ENCODE data around the gene LTBP1.
A peak's percentile ranks its signal among the peaks of the same experiment; 100 is the strongest.

Gene LTBP1

GRCh38 chr2:33380001-33380609 lies 433.4 kb downstream of the LTBP1 start:
- Histone ChIP-seq H3K27ac (no peak overlapping the region), H3K4me2 (no peak overlapping the region), H4K20me1 (ENCODE audit: insufficient read depth) (no peaks in the 10 kb centered on the region), H3K4me3 (IDR thresholded peaks at IDR 0.05; ENCODE audit: insufficient read depth, low read depth, low read length) (no peak overlapping the region), H3K27me3 (ENCODE audit: insufficient read depth, low read depth) (no peaks in the 10 kb centered on the region), H3K36me3 (ENCODE audit: insufficient read depth) (no peaks in the 10 kb centered on the region), H3K4me1 (ENCODE audit: low read depth, poor library complexity, severe bottlenecking) (no peaks in the 10 kb centered on the region), H2AFZ (ENCODE audit: low read depth) (no peak overlapping the region), H3K9ac (no peak overlapping the region), H3K79me2 (ENCODE audit: insufficient read depth, low read depth) (no peaks in the 10 kb centered on the region)
- peak; percentile 94 for TF ChIP-seq CTCF (conservative IDR thresholded peaks at IDR 0.05; ENCODE audit: low read depth, low read length)

- H3K27ac ChIP-seq: no peak overlapping the region
- no peak for TF ChIP-seq CTCF (conservative IDR thresholded peaks at IDR 0.05; ENCODE audit: low read depth, low read length)
- no peaks in the 10 kb centered on the region for H3K4me1 ChIP-seq (ENCODE audit: low read depth, poor library complexity, severe bottlenecking)
- H2AFZ ChIP-seq (ENCODE audit: low read depth): no peak overlapping the region
- no peaks in the 10 kb centered on the region for H4K20me1 ChIP-seq (ENCODE audit: insufficient read depth)
- H3K36me3 ChIP-seq (ENCODE audit: insufficient read depth): no peaks in the 10 kb centered on the region
- no peak overlapping the region for H3K4me3 ChIP-seq (IDR thresholded peaks at IDR 0.05; ENCODE audit: insufficient read depth, low read depth, low read length)
- H3K4me2 ChIP-seq: no peak overlapping the region
- no peaks in the 10 kb centered on the region for H3K79me2 ChIP-seq (ENCODE audit: insufficient read depth, low read depth)
- no peak overlapping the region for H3K9ac ChIP-seq
- no peaks in the 10 kb centered on the region for H3K27me3 ChIP-seq (ENCODE audit: insufficient read depth, low read depth)
Observed at GRCh38 chr2:33380719-33381118, 434.0 kb downstream of the LTBP1 start.

GRCh38 chr2:33381301-33381858 lies 434.6 kb downstream of the LTBP1 start:
- Histone ChIP-seq H3K79me2 (ENCODE audit: insufficient read depth, low read depth) (no peaks in the 10 kb centered on the region), H3K9ac (no peak overlapping the region), H3K27ac (no peak overlapping the region), H3K27me3 (ENCODE audit: insufficient read depth, low read depth) (no peaks in the 10 kb centered on the region), H3K36me3 (ENCODE audit: insufficient read depth) (no peaks in the 10 kb centered on the region), H3K4me1 (ENCODE audit: low read depth, poor library complexity, severe bottlenecking) (no peaks in the 10 kb centered on the region), H3K4me3 (IDR thresholded peaks at IDR 0.05; ENCODE audit: insufficient read depth, low read depth, low read length) (no peak overlapping the region), H3K4me2 (no peak overlapping the region), H4K20me1 (ENCODE audit: insufficient read depth) (no peaks in the 10 kb centered on the region), H2AFZ (ENCODE audit: low read depth) (no peak overlapping the region)
- TF ChIP-seq CTCF (conservative IDR thresholded peaks at IDR 0.05; ENCODE audit: low read depth, low read length): no peak

- Histone ChIP-seq H4K20me1 (ENCODE audit: insufficient read depth) (no peaks in the 10 kb centered on the region), H3K36me3 (ENCODE audit: insufficient read depth) (no peaks in the 10 kb centered on the region), H3K9ac (no peak overlapping the region), H2AFZ (ENCODE audit: low read depth) (no peak overlapping the region), H3K4me1 (ENCODE audit: low read depth, poor library complexity, severe bottlenecking) (no peaks in the 10 kb centered on the region), H3K79me2 (ENCODE audit: insufficient read depth, low read depth) (no peaks in the 10 kb centered on the region), H3K27me3 (ENCODE audit: insufficient read depth, low read depth) (no peaks in the 10 kb centered on the region), H3K4me2 (no peak overlapping the region), H3K4me3 (IDR thresholded peaks at IDR 0.05; ENCODE audit: insufficient read depth, low read depth, low read length) (no peak overlapping the region), H3K27ac (no peak overlapping the region)
- TF ChIP-seq CTCF (conservative IDR thresholded peaks at IDR 0.05; ENCODE audit: low read depth, low read length): no peak
Observed at GRCh38 chr2:33383855-33384598, 437.3 kb downstream of the LTBP1 start.

Data from KMS-11 (cell line).